HepG2 (cell line): ENCODE data around the gene ARHGEF16. TPM values are rescaled to one million over a fixed set of nuclear protein-coding genes. Genes with fewer than 3 reads are reported as not detected.

Experiments used
- AGO1 ChIP-seq: fragments of 200-400 bp; formaldehyde crosslinking; IDR thresholded peaks from 2 replicates; pipeline ENCODE4 v1.6.1; 2017; ENCODE audit warnings: mild to moderate bottlenecking, low read depth, low read length, moderate library complexity; ENCODE audit not compliant: poor library complexity, severe bottlenecking
- ATF3 ChIP-seq: sonication (generic); formaldehyde crosslinking; IDR thresholded peaks from 2 replicates; pipeline ENCODE4 v1.4.0; 2020; ENCODE audit warnings: missing genetic modification reagents
- BRD4 ChIP-seq: sonication (generic); formaldehyde crosslinking; IDR thresholded peaks from 2 replicates; pipeline ENCODE4 v1.4.0; 2020; ENCODE audit warnings: missing genetic modification reagents
- CTCF ChIP-seq: sonication (generic); formaldehyde crosslinking; IDR thresholded peaks from 2 replicates; pipeline ENCODE4 v1.5.0; 2020; ENCODE audit warnings: mild to moderate bottlenecking, missing genetic modification reagents, moderate library complexity
- DR1 ChIP-seq: sonication (generic); formaldehyde crosslinking; IDR thresholded peaks from 2 replicates; pipeline ENCODE4 v1.8.0; 2021; ENCODE audit warnings: mild to moderate bottlenecking, missing genetic modification reagents, inconsistent platforms
- HHEX ChIP-seq: IDR thresholded peaks from 2 replicates; pipeline ENCODE4 v1.6.1; 2016; ENCODE audit warnings: control low read depth
- HNRNPK ChIP-seq: fragments of 200-400 bp; formaldehyde crosslinking; IDR thresholded peaks from 2 replicates; pipeline ENCODE4 v1.6.1; 2018; ENCODE audit warnings: low read length, low read depth, moderate library complexity, mild to moderate bottlenecking; ENCODE audit not compliant: poor library complexity, severe bottlenecking
- IKZF5 ChIP-seq: IDR thresholded peaks from 2 replicates; pipeline ENCODE4 v1.6.1; 2018; ENCODE audit warnings: missing genetic modification reagents, mild to moderate bottlenecking, missing compliant biosample characterization
- MAZ ChIP-seq, 2 experiments: sonication (generic) in 1 of 2; formaldehyde crosslinking in 1 of 2; IDR thresholded peaks; 2 replicates each; pipeline versions ENCODE4 v1.5.0 to v1.6.1; 2012 to 2020; ENCODE audit warnings: low read depth in 2 of 2, mild to moderate bottlenecking in 2 of 2, borderline replicate concordance in 1 of 2, improper control_type of control experiment in 1 of 2, low read length in 1 of 2, missing genetic modification reagents in 1 of 2, moderate library complexity in 1 of 2
- MTA1 ChIP-seq: sonication (generic); formaldehyde crosslinking; IDR thresholded peaks from 2 replicates; pipeline ENCODE4 v1.4.0; 2020; ENCODE audit warnings: missing genetic modification reagents, mild to moderate bottlenecking, borderline replicate concordance
- NCOA5 ChIP-seq: sonication (generic); formaldehyde crosslinking; IDR thresholded peaks from 2 replicates; pipeline ENCODE4 v1.4.0; 2020; ENCODE audit warnings: missing genetic modification reagents
- NFKBIZ ChIP-seq: IDR thresholded peaks from 2 replicates; pipeline ENCODE4 v1.6.1; 2018; ENCODE audit warnings: missing genetic modification reagents, missing compliant biosample characterization
- STAG1 ChIP-seq: sonication (generic); formaldehyde crosslinking; IDR thresholded peaks from 2 replicates; pipeline ENCODE4 v1.4.0; 2020; ENCODE audit warnings: missing genetic modification reagents
- TRIM24 ChIP-seq: sonication (generic); formaldehyde crosslinking; IDR thresholded peaks from 2 replicates; pipeline ENCODE4 v1.8.0; 2022; ENCODE audit warnings: mild to moderate bottlenecking, missing genetic modification reagents
- ZNF260 ChIP-seq: sonication (generic); formaldehyde crosslinking; IDR thresholded peaks from 2 replicates; pipeline ENCODE4 v1.4.0; 2020; ENCODE audit warnings: missing genetic modification reagents, low read depth, mild to moderate bottlenecking, borderline replicate concordance
- ZNF264 ChIP-seq: sonication (generic); formaldehyde crosslinking; IDR thresholded peaks from 2 replicates; pipeline ENCODE4 v1.4.0; 2020; ENCODE audit warnings: missing genetic modification reagents
- ZNF543 ChIP-seq: sonication (generic); formaldehyde crosslinking; IDR thresholded peaks from 2 replicates; pipeline ENCODE4 v1.4.0; 2020; ENCODE audit warnings: mild to moderate bottlenecking, missing genetic modification reagents
- ZNF644 ChIP-seq: IDR thresholded peaks from 2 replicates; pipeline ENCODE4 v1.6.1; 2016; ENCODE audit warnings: low read depth
- ZNF646 ChIP-seq: sonication (generic); formaldehyde crosslinking; IDR thresholded peaks from 2 replicates; pipeline ENCODE4 v1.9.0; 2021; ENCODE audit warnings: mild to moderate bottlenecking, missing genetic modification reagents
- ZNF776 ChIP-seq: sonication (generic); formaldehyde crosslinking; IDR thresholded peaks from 2 replicates; pipeline ENCODE4 v1.4.0; 2020; ENCODE audit warnings: mild to moderate bottlenecking, missing genetic modification reagents
- ZNF781 ChIP-seq: sonication (generic); formaldehyde crosslinking; IDR thresholded peaks from 2 replicates; pipeline ENCODE4 v1.5.1; 2020; ENCODE audit warnings: borderline replicate concordance, mild to moderate bottlenecking, missing genetic modification reagents; ENCODE audit errors: not compliant biosample characterization
- polyA plus RNA-seq, 8 experiments: library from polyadenylated mRNA; depleted of rRNA in 3 of 8; stranded (reverse) in 7 of 8; unstranded in 1 of 8; fragments of >200 nt; fragmentation: Illumina TruSeq in 4 of 8; extraction: Trizol in 4 of 8; gene quantifications; 2 replicates each; pipeline versions ENCODE4 v1.2.1 to v1.2.3, GENCODE V29; 2011 to 2016; ENCODE audit warnings: low read depth in 4 of 8, missing spikeins in 1 of 8, mixed read lengths in 1 of 8; ENCODE audit not compliant: insufficient read depth in 1 of 8
- total RNA-seq, 5 experiments: library from RNA; depleted of rRNA; stranded (reverse); fragments of >200 nt; fragmentation: Illumina TruSeq; extraction: Trizol; gene quantifications; 2 replicates each; pipeline ENCODE4 v1.2.3, GENCODE V29; 2016; ENCODE audit warnings: low read depth in 1 of 5

Gene ARHGEF16
- total and polyA plus RNA-seq, 2 of the 13 experiments (the other 11 are each of a cell fraction or from before 2014, with no cell fraction given), result 20.3 to 39.9 TPM

- TF ChIP-seq IKZF5 (no peak), TRIM24 (peak; percentile 26; the same call in 1 of the 2 replicates), CTCF (CRISPR knock-in tag) (peak; percentile 39), ZNF776 (no peak), NCOA5 (CRISPR knock-in tag) (no peak), ZNF644 (CRISPR knock-in tag) (no peak), ZNF260 (CRISPR knock-in tag) (no peak), ATF3 (no peak), ZNF646 (CRISPR knock-in tag) (no peak), MAZ (IDR thresholded peaks at IDR 0.05; ENCODE audit: borderline replicate concordance, low read depth, low read length) (no peak), MAZ (CRISPR knock-in tag; IDR thresholded peaks at IDR 0.05; ENCODE audit: low read depth) (0 out of 2 replicates have a peak, but pooled peaks have one; percentile 23), AGO1 (peak; percentile 51), STAG1 (CRISPR knock-in tag) (no peak), MTA1 (CRISPR knock-in tag) (no peak), ZNF781 (CRISPR knock-in tag) (no peak), NFKBIZ (CRISPR knock-in tag) (no peak), ZNF264 (CRISPR knock-in tag) (no peak), HHEX (no peak), BRD4 (CRISPR knock-in tag) (0 out of 2 replicates have a peak, but pooled peaks have one; percentile 21), HNRNPK (no peak), DR1 (no peak), ZNF543 (CRISPR knock-in tag) (no peak)
Observed at GRCh38 chr1:3480369-3480719, 25.9 kb downstream of the ARHGEF16 start (continued).
